Left lung (tissue), 10 donors: Measurements from ENCODE around the gene OR4Q3. TPM values are rescaled to one million over a fixed set of nuclear protein-coding genes. Genes with fewer than 3 reads are reported as not detected.
"Not testable (repeated sequence)": the region's sequence is repeated elsewhere in the genome, so short reads cannot be mapped to it uniquely, and the experiment has no call there.

ENCODE experiments used
- ATAC-seq: fragments of 200-7000 bp; cut with Tn5 transposase; one replicate; pipeline ENCODE4 v1.9.1; 2020; ENCODE audit warnings: moderate library complexity
- DNase-seq, 4 donors: peaks; one replicate each; pipeline ENCODE4 v3.0.0-alpha.2; 2013 to 2020
- H3K27ac ChIP-seq, 2 donors: fragments of 200-600 bp; sonication (generic) in 1 of 2; one replicate each; pipeline versions ENCODE4 v1.5.0 to v1.8.0; 2020 to 2021
- H3K27me3 ChIP-seq, 2 donors: fragments of 200-600 bp; sonication (generic) in 1 of 2; one replicate each; pipeline versions ENCODE4 v1.5.0 to v1.8.0; 2020 to 2021
- H3K36me3 ChIP-seq, 2 donors: fragments of 200-600 bp; sonication (generic) in 1 of 2; one replicate each; pipeline versions ENCODE4 v1.5.0 to v1.8.0; 2020 to 2021
- H3K4me1 ChIP-seq, 2 donors: fragments of 200-600 bp; one replicate each; pipeline ENCODE4 v1.8.0; 2021
- H3K4me3 ChIP-seq, 2 donors: fragments of 200-600 bp; sonication (generic) in 1 of 2; one replicate each; pipeline versions ENCODE4 v1.5.0 to v1.8.0; 2020 to 2021; ENCODE audit warnings: mild to moderate bottlenecking in 1 of 2
- H3K9me3 ChIP-seq, 2 donors: fragments of 200-600 bp; sonication (generic) in 1 of 2; one replicate each; pipeline versions ENCODE4 v1.5.0 to v1.8.0; 2020 to 2021
- CTCF ChIP-seq, 2 donors: fragments of 200-600 bp; sonication (generic) in 1 of 2; IDR thresholded peaks; one replicate each; pipeline versions ENCODE4 v1.5.0 to v1.8.0; 2021; ENCODE audit warnings: antibody characterized with exemption in 2 of 2
- intact Hi-C, 2 donors: fragments of 100-400 bp; cut with DNase I; formaldehyde crosslinking; loops; one replicate each; pipeline versions ENCODE4 v1.11.2 to v1.14.2; 2022
- polyA plus RNA-seq, 6 donors: library from polyadenylated mRNA; unstranded; fragments of 120-200 nt; gene quantifications; one replicate each; pipeline ENCODE4 v1.2.1, GENCODE V29; 2013; ENCODE audit not compliant: insufficient read length in 6 of 6
- total RNA-seq, 2 donors: library from RNA; stranded (reverse); fragmentation: NEBNext Ultra II Directional; extraction: Animal tissue kit (Norgen Biotek cat#: 25700); gene quantifications; one replicate each; pipeline ENCODE4 v1.2.1, GENCODE V29; 2021
- donor health status: DM: no; HTN: yes; CAD: no.
- donor health status: DM: no; HTN: no; CAD: no.

OR4Q3 gene
- total and polyA plus RNA-seq, 8 donors, result not detected

GRCh38 chr14:19771895-19772430, 28.6 kb downstream of the OR4Q3 start:
- no peak overlapping the region for H3K27ac ChIP-seq
- peaks cover 0 to 14% of the 10 kb centered on the region in 2 donors for H3K9me3 ChIP-seq
- H3K36me3 ChIP-seq, result no peaks in the 10 kb centered on the region
- intact Hi-C loops, result no loop called here
- H3K4me3 ChIP-seq, result no peak overlapping the region
- no peak for TF ChIP-seq CTCF (IDR thresholded peaks at IDR 0.05)
- H3K27me3 ChIP-seq, result no peaks in the 10 kb centered on the region
- H3K4me1 ChIP-seq, result no peaks in the 10 kb centered on the region
- DNase-seq (no peak), ATAC-seq (no peak)

GRCh38 chr14:19772454-19772853, 29.1 kb downstream of the OR4Q3 start:
- ATAC-seq, H3K4me3 ChIP-seq, H3K4me1 ChIP-seq, H3K27ac ChIP-seq, H3K27me3 ChIP-seq, H3K36me3 ChIP-seq, DNase-seq, intact Hi-C loops: not testable (repeated sequence)
- peaks cover 0 to 14% of the 10 kb centered on the region in 2 donors for H3K9me3 ChIP-seq

DNA sequence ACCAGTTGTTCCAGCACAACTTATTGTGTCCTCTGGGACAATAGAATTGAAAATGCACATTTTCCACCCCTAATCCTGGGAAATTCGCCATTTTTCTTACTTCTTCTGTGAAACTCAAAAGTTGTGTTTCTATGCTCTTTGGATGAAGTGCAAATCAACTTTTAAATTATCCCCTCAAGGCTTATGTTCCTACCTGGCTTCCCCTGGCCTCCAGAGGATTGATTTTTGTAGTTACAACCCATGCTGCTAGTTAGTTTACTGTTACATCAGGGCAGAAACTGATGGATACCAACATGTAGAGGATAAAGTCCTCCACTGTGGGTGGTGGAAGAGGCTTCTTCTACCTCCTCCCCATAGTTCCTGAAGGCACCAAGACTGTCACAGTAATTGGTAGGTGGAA, 29.8 kb downstream of the OR4Q3 start, which contains the start of gene OR4M1:
Gene OR4M1 (plus strand): TSS at position 301 of the 400 bp plus-strand sequence. CDS start 6,819 bp downstream, outside the sequence.
- peaks cover 0 to 14% of the 10 kb centered on the region in 2 donors for H3K9me3 ChIP-seq
- H3K27me3 ChIP-seq, H3K4me1 ChIP-seq, H3K36me3 ChIP-seq, H3K27ac ChIP-seq, ATAC-seq, intact Hi-C loops, DNase-seq, H3K4me3 ChIP-seq: not testable (repeated sequence)

- Histone ChIP-seq H3K27ac (no peak overlapping the region), H3K9me3 (peaks cover 0 to 14% of the 10 kb centered on the region in 2 donors), H3K4me1 (no peaks in the 10 kb centered on the region), H3K36me3 (no peaks in the 10 kb centered on the region), H3K27me3 (no peaks in the 10 kb centered on the region), H3K4me3 (no peak overlapping the region)
- intact Hi-C loops, result no loop called here
- DNase-seq (no peak), ATAC-seq (no peak)
- TF ChIP-seq CTCF (IDR thresholded peaks at IDR 0.05), result no peak
Observed at GRCh38 chr14:19775587-19775986, 32.2 kb downstream of the OR4Q3 start.

DNA sequence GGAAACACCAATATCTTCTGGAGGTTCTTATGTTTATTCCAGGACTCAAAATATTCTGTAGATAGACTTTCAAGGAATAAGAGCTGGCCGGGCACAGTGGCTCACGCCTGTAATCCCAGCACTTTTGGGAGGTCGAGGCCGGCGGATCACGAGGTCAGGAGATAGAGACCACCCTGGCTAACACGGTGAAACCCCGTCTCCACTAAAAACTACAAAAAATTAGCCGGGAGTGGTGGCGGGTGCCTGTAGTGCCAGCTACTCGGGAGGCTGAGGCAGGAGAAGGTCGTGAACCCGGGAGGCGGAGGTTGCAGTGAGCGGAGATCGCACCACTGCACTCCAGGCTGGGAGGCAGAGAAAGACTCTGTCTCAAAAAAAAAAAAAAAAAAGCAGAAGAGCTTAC, 42.5 kb downstream of the OR4Q3 start:
- H3K27ac ChIP-seq, intact Hi-C loops, H3K27me3 ChIP-seq, ATAC-seq, H3K9me3 ChIP-seq, H3K4me3 ChIP-seq, H3K36me3 ChIP-seq, H3K4me1 ChIP-seq: not testable (repeated sequence)
- DNase-seq, result peak in 1 of 4 donors; percentile 55

DNA sequence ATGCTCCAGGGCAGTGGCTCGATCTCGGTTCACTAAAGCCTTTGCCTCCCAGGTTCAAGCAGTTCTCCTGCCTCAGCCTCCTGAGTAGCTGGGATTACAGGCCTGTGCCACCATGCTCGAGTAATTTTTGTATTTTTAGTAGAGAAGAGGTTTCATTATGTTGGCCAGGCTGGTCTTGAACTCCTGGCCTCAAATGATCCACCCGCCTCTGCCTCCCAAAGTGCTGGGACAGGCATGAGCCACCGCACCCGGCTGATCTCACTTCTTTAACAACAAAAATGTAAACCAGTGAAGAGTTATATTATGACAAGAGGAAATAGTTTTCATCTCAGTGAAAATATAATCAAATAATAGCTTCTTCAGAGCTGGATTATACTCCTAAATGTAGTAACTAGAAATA, 43.9 kb downstream of the OR4Q3 start:
- H3K4me1 ChIP-seq, intact Hi-C loops, ATAC-seq, H3K4me3 ChIP-seq, H3K36me3 ChIP-seq, H3K9me3 ChIP-seq, H3K27ac ChIP-seq, H3K27me3 ChIP-seq: not testable (repeated sequence)
- peak in 1 of 4 donors; percentile 47 for DNase-seq

GRCh38 chr14:19788150-19788549, 44.8 kb downstream of the OR4Q3 start:
- H3K27ac ChIP-seq, H3K4me1 ChIP-seq, H3K4me3 ChIP-seq, H3K9me3 ChIP-seq, H3K27me3 ChIP-seq, DNase-seq, intact Hi-C loops, H3K36me3 ChIP-seq, ATAC-seq: not testable (repeated sequence)

DNA sequence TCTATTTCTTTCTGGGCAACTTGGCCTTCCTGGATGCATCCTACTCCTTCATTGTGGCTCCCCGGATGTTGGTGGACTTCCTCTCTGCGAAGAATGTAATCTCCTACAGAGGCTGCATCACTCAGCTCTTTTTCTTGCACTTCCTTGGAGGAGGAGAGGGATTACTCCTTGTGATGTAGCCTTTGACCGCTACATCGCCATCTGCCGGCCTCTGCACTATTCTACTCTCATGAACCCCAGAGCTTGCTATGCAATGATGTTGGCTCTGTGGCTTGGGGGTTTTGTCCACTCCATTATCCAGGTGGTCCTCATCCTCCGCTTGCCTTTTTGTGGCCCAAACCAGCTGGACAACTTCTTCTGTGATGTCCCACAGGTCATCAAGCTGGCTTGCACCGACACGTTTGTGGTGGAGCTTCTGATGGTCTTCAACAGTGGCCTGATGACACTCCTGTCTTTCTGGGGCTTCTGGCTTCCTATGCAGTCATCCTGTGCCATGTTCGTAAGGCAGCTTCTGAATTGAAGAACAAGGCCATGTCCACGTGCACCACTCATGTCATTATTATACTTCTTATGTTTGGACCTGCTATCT, 53.2 kb downstream of the OR4Q3 start:
- H3K4me1 ChIP-seq, intact Hi-C loops, H3K27ac ChIP-seq, H3K36me3 ChIP-seq, H3K4me3 ChIP-seq, H3K27me3 ChIP-seq, ATAC-seq: not testable (repeated sequence)
- peaks cover 0 to 15% of the 10 kb centered on the region in 2 donors for H3K9me3 ChIP-seq
- peak in 1 of 4 donors; percentile 28 for DNase-seq

Other genes starting within 250 kb of the OR4Q3 start
- not detected for gene OR11H2, start 29.7 kb upstream of the OR4Q3 start, total RNA-seq
- not detected for gene OR11H2, start 29.7 kb upstream of the OR4Q3 start, polyA plus RNA-seq
- not detected for gene OR4M1, start 29.9 kb downstream of the OR4Q3 start, total RNA-seq
- gene OR4M1, start 29.9 kb downstream of the OR4Q3 start, polyA plus RNA-seq, result not detected
- gene OR4N2, start 60.2 kb downstream of the OR4Q3 start, total RNA-seq, result not detected
- gene OR4N2, start 60.2 kb downstream of the OR4Q3 start, polyA plus RNA-seq, result not detected
- not detected for gene OR4K2, start 131.6 kb downstream of the OR4Q3 start, total RNA-seq
- gene OR4K2, start 131.6 kb downstream of the OR4Q3 start, polyA plus RNA-seq, result not detected
- gene OR4K5, start 177.0 kb downstream of the OR4Q3 start, total RNA-seq, result not detected
- not detected for gene OR4K5, start 177.0 kb downstream of the OR4Q3 start, polyA plus RNA-seq
- gene OR4K1, start 187.3 kb downstream of the OR4Q3 start, total RNA-seq, result not detected
- not detected for gene OR4K1, start 187.3 kb downstream of the OR4Q3 start, polyA plus RNA-seq
- gene OR4K15, start 232.0 kb downstream of the OR4Q3 start, total RNA-seq, result not detected
- gene OR4K15, start 232.0 kb downstream of the OR4Q3 start, polyA plus RNA-seq, result not detected